Activated CD4-positive, alpha-beta T cell treated with anti-CD3 and anti-CD28 coated beads, Interleukin-2, amount 50 U/mL, for 1 hour (primary cell): ENCODE results near the gene CLTCL1.
"Not testable (repeated sequence)": the region's sequence is repeated elsewhere in the genome, so short reads cannot be mapped to it uniquely, and the experiment has no call there.

Experiments
- DNase-seq: peaks from one replicate; pipeline ENCODE4 v3.0.0-alpha.2; 2020

Gene CLTCL1

DNA sequence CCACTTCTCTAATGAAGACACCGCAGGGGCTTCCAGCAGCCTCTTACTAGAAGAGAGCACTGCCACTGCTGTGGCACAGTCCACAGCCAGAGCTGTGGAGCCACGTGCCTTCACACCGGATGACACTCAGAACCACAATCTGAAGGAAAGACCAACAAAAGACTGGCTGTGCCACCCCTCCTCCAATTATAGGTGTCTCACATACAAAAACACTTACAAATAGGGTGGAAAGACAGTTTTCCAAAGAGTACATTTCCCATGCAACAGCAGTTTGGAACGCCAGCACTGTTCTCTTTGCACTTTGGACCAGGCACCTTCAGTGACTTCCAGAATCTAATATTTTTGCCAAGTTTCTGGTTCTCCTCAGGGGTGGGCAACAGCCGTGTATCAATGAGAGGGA lies 74.9 kb downstream of the CLTCL1 start:
- no peak for DNase-seq

- DNase-seq, result no peak
These were observed 76.2 kb downstream of the CLTCL1 start for GRCh38 chr22:19215360-19215759.

- no peak for DNase-seq
These were observed 77.4 kb downstream of the CLTCL1 start for GRCh38 chr22:19214078-19214473.

DNA sequence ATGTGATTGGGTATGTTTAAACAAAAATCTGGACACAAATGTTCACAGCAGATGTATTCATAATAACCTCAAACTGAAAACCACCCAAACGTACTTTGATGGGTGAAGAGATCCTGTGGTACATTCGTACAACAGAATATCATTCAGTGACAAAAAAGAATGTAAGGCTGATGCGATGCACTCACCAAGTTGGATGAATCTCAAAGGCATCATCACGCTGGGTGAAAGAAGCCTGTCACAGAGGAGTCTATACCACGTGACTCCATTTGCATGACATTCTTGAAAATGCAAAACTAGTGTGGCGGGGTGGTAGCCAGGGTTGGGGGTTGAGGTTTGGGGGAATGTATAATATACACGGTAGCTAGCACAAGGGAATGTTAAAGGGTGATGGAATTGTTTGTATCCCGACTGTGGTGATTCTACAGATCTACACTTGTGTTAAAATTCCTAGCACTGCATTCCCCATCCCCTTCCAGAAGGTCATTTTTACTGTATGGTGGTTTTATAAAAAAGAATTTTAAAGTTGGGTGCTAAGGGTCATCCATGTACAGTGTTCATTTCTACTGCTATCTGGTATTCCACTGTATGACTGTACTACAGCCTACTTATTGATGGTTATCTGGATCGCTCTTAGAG lies 78.0 kb downstream of the CLTCL1 start:
- DNase-seq, result no peak

- no peak for DNase-seq
These were observed 78.5 kb downstream of the CLTCL1 start for GRCh38 chr22:19213001-19213400.

GRCh38 chr22:19212302-19212870 lies 79.1 kb downstream of the CLTCL1 start:
- no peak for DNase-seq

DNA sequence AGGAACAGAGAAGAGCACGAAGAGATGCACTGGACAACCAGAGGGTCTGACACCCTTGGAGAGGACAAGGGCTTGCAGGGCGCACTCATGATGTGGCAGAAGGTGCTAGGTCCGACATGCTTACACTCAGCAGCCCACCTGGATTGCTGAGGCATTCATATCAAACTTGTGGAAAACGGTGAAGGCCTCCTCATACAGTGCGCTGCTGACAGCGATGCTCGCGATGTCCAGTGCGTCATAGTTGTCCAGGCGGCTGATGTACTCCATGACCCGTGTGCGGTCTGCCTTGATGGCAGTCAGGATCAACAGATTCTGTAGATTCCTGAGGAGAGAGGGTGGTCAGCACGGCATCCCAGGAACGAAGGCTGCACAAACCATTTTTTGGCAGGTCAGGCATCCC lies 81.3 kb downstream of the CLTCL1 start:
- no peak for DNase-seq

- no peak for DNase-seq
These were observed 83.2 kb downstream of the CLTCL1 start for GRCh38 chr22:19208287-19208847.

DNA sequence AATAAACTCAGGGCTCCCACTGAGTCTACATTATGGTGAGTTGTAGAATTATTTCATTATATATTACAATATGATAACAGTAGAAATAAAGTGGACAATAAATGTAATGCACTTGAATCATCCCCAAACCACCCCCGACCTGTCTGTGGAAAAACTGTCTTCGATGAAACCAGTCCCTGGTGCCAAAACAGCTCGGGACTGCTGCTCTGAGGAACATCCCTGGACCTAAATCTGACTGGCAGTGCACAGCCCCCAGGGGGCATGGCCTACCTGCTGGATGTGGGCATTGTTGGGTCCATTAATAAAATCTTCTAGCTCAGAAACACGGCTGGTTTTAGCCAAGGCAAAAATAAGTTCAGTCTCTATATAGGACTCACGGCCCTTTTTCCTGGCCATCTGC lies 83.6 kb downstream of the CLTCL1 start:
- no peak for DNase-seq

DNA sequence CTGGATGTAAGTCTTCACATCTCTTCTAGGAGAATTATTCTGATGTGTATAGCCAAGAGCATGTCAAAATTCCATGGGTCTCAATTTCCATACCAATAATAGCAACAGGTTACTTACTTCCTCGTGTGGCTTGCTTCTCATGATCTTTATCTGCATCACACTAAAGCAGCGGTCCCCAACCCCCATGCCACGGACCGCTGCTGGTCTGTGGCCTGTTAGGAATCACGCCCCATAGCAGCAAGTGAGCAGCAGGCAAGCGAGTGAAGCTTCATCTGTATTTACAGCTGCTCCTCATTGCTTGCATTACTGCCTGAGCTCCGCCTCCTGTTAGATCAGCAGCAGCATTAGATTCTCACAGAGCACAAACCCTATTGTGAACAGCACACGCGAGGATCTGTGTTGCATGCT lies 84.1 kb downstream of the CLTCL1 start:
- DNase-seq, result no peak

DNA sequence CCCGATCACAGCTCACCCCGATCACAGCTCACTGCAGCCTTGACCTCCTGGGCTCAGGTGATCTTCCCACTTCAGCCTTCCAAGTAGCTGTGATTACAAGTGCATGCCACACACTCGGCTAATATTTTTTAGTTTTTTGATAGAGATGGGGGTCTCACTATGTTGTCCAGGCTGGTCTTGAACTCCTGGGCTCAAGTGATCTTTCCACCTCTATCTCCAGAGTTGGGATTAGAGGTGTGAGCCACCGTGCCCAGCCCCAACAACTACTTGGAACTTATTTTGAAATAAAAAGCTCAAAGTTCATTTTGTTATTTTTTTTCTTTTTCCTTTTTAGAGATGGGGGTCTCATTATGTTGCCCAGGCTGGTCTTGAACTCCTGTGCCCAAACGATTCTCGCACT lies 85.2 kb downstream of the CLTCL1 start:
- DNase-seq, result no peak

DNA sequence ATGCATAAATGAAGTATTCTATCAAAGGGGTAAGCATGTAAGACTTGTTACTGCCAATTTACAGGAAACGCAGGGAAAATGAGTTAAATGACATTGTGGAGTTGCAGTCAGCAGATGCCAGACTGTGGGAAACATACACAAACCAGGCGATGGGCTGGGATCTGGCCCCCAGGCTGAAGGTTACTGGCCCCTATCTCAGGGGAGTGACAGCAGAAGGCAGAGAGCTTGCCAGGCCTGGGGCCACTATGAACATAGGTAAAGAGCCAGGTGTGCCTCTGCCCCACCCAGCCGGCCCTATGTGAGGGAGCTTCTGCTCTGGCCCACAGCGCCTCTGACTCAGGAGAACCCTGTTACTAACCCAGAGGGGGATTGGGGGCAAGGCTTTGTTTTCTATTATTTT lies 86.9 kb downstream of the CLTCL1 start:
- DNase-seq, result no peak

DNA sequence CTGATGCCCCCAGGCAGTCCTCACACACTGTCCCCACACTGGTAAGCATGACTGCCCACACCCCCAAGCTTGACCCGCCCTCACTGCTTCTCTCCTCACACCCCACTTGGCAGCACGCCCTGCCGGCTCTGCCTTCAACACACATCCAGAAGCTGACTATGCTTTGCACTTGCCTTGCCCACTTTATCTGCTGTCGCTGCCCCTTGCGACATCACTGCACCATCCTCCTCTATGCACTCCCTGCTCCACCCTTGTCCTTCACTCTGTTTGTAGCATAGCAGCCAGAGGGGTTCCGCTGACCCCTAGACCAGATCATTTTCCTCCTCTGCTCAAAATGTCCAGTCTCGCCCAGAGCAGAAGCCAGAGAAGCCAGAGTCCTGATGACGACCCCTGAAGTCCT lies 87.7 kb downstream of the CLTCL1 start:
- no peak for DNase-seq

DNA sequence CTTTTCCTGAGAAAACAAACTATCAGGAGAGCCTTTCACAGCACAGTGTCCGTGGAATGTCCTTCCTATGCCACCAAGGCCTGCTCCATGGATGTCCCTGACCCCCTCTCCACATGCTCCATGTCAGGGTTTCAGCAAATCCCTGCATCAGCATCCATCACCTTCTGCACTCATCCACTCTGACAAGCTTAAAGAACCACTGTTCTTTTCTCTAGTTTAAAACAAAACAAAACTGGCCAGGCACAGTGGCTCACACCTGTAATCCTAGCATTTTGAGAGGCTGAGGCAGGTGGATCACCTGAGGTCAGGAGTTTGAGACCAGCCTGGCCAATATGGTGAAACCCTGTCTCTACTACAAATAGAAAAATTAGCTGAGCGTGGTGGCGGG lies 88.7 kb downstream of the CLTCL1 start:
- not testable (repeated sequence) for DNase-seq

- no peak for DNase-seq
These were observed 89.4 kb downstream of the CLTCL1 start for GRCh38 chr22:19201869-19202798.

- no peak for DNase-seq
These were observed 90.2 kb downstream of the CLTCL1 start for GRCh38 chr22:19201130-19201868.

GRCh38 chr22:19199479-19199878 lies 92.0 kb downstream of the CLTCL1 start:
- DNase-seq, result no peak

DNA sequence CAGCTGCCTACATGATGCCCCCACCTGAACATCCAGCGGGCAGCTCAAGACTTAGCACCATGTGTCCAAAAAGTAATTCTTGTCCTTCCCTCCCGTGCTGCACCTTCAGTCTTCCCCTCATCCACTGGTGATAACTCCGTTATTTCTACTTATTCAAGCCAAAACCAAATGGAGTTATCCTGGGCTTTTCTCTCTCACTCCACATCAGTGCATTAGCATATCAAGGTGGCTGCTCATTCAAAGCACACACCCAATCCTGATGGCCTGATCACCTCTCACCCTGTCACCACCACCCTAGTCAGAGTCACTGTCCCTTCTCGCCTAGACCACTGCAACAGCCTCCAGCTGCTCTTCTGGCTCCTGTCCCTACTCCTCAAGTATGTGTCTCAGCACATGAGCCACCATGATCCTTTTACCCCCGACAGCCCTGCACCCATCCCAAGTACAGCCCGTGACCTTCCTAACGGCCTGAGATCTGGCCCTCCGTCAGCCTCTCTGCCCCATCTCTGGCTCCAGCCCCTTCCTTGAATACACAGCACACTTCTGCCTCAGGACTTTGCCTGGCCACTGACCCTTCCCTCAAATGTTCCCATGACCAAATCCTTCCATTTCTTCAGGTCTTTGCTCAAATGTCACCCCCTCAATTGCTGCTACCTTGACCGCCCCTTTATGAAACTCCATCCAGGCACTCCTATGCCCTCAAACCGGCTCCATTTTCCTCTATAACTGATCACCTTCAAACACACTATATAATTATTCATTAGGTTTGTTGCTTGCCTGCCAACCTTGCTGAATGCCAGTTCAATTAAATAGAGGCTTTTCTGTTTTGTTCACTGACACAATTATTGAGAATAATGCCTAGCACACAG lies 93.3 kb downstream of the CLTCL1 start:
- no peak for DNase-seq

DNA sequence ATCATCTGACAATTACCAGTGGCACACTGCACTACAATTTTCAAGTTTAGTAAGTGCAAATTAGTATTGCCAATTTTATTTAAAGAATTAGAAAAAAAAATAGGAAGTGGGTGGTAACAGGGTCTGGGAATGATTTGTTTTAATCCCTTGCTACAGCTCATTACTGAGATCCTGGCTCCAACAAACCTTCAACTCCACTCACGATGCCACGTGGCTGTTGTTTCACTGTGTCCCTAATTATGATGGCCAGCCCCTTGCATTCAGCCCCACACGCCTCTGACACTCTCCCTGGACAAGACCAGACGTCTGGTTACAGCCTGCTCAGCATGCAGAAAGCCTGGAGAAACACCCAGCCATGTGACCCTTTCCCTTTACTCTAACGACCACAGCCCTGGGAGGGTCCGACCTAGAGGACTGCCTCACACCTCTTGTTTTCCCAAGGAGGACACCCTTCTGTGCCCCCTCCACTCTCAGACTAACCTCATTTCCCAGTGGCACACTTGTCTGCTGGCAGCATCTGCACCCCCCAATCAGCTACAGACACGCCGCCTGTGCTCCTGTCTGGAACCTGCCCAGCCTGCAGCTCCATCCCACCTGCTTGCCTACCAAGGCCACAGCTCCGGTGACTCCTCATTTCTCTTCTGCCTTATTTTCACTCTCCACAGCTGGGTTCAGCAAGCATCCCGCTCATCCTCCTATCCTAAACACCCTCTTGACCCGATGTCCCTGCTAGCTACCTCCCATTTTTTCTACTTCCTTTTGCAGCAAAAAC lies 94.5 kb downstream of the CLTCL1 start:
- no peak for DNase-seq

GRCh38 chr22:19195796-19196731 lies 95.5 kb downstream of the CLTCL1 start:
- no peak for DNase-seq
